GM12865 (cell line): ENCODE data around the gene EPHB1.

Source experiments
- DNase-seq: peaks from one replicate; pipeline ENCODE4 v3.0.0; 2010; ENCODE audit warnings: low read depth
- H3K4me3 ChIP-seq: 2 replicates; pipeline ENCODE4 v1.5.1; 2011; ENCODE audit warnings: mild to moderate bottlenecking, low read depth, low read length, control low read depth
- TF ChIP-seq, protein P1 (sequence below): IDR thresholded peaks from 2 replicates; pipeline ENCODE4 v1.5.1; 2011; ENCODE audit warnings: low read length, control low read depth, low read depth, inconsistent platforms; ENCODE audit not compliant: insufficient read depth; ENCODE audit errors: missing control alignments

EPHB1 gene

DNA sequence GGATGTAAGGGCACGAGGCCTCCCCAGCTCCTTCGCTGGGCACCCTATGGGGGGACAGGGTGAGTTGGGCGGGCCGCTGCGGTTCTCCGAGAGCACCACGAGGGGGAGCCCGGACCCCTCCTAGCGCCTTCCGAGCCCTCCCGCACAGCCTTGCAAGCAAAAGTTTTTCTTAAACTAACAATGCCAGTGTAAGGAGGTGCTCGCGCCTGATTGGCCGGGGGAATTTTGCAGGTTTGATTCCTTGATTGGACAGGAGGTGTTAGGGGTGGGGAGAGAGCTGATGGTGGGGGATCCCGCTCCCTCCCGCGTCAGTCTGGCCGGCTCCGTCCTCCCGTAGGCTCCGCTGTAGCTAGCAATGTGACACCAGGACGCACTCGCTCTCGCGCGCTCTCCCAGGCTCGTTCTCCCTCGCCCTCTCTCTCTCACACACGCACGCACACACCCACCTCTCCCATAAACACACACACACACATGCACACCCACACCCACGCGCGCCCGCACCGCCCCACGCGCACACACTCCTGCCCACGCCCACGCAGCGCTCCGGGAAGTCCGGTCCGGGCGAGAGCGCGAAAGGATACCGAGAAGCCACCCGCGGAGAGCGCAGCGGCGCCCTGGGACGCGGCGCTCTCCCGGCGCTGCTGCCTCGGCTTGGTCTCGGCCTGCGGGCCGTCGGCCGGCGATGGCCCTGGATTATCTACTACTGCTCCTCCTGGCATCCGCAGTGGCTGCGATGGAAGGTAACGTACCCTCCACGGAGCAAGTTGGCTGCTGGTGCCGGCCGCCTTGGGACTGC, at the start of gene EPHB1:
Gene EPHB1, plus strand, starts transcription at position 311 of the 796 bp plus-strand sequence.
- TF ChIP-seq, protein P1, sequence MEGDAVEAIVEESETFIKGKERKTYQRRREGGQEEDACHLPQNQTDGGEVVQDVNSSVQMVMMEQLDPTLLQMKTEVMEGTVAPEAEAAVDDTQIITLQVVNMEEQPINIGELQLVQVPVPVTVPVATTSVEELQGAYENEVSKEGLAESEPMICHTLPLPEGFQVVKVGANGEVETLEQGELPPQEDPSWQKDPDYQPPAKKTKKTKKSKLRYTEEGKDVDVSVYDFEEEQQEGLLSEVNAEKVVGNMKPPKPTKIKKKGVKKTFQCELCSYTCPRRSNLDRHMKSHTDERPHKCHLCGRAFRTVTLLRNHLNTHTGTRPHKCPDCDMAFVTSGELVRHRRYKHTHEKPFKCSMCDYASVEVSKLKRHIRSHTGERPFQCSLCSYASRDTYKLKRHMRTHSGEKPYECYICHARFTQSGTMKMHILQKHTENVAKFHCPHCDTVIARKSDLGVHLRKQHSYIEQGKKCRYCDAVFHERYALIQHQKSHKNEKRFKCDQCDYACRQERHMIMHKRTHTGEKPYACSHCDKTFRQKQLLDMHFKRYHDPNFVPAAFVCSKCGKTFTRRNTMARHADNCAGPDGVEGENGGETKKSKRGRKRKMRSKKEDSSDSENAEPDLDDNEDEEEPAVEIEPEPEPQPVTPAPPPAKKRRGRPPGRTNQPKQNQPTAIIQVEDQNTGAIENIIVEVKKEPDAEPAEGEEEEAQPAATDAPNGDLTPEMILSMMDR: peak; percentile 91
- peak within 1 kb of the TSS; percentile 47 for H3K4me3 ChIP-seq
- peak; percentile 87 for DNase-seq

DNA sequence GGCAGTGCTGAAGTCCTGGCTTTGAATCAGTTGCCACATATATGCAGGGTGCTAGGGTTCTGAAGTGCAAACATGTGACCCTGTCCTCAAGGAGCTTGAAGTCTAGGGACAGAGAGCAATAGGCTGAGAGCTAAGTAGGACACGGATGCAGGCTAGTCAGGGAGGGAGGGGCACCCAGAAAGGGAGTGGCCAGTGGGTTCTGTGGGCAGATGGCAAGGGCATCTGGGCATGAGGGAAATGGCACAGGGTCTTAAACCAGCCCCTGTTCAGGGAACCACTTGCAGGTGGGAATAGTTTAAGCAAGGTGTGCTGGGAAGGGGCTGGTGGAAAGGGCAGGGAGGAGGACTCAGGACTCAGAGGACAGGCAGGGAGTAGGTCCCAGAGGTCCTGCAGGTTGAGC, 46.4 kb upstream of the EPHB1 start:
- TF ChIP-seq, protein P1: no peak
- no peak for DNase-seq
- H3K4me3 ChIP-seq: no peak overlapping the region

DNA sequence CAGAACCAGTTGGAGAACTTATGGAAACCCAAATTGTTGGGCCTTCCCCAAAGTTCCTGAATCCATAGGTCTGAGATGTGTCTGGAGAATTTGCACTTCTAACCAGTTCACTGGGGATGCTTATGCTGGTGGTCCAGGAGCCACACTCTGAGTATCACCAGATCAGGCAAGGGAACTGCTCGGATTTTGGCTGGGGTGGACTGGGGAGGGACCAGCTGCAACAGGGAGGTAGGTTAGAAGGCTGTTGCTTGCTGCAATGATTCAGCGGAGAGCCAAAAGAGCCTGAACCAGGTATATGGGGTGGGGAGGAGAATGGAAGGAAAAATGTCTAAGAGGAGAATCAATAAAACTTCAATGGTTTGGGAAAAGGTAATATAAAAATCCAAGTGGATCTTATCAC, 45.9 kb upstream of the EPHB1 start:
- no peak for DNase-seq
- TF ChIP-seq, protein P1: no peak
- H3K4me3 ChIP-seq: no peak overlapping the region

DNA sequence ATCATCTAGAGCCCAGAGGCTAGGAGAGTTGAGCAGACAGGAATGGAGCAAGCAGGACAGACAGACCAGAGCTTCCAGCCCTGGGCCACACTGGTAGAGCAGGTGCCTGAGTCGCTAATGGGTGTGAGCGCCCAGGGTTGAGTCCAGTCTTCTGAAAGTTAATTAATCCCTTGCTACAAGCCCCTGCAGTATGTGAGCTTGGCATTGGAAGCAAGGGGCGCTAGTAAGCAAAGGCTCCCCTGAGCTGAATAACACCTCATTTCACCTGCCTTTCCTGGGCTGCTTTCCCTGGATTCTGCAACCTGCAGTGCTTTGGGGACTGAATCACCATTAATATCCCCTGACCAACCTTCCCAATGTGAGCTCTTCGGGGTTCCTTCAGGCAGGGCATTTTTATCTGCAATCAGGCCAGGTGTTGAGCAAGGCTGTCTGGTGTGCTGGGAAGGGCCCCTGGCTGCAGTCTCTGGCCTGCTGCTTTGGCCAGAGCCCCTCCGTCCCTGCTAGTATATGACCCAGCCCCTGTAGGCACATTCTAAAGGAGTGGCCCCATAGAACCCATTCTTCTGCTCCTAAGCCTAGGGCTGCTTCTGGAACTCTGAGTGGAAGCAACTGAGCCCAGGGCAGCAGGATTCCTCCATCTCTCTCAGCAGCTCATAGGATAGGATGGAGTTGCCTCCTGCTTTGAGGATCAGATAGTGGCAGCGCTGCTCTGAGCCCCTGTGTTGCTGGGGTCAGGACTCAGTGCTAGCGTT, 45.1 kb upstream of the EPHB1 start:
- TF ChIP-seq, protein P1: no peak
- no peak overlapping the region for H3K4me3 ChIP-seq
- DNase-seq: no peak

DNA sequence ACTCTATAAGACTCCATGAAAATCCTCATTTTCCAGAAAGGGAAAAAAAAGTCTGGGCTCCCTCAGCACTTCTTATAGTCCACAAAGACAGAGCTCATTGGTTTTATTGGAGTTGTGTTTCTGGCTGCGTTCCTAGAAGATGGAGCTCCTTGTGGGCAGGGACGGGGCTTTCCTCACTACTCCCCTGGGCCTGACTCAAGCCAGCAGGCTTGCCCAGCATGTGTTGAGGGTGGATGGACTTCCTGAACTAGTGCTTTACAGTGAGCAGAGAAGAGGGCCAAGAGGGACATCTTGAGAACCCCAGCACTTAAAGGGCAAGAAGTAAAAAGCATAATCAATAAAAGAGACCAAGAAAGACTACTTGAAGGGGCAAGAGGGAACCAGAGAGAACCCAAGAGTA, 43.2 kb upstream of the EPHB1 start:
- DNase-seq: no peak
- TF ChIP-seq, protein P1: no peak

DNA sequence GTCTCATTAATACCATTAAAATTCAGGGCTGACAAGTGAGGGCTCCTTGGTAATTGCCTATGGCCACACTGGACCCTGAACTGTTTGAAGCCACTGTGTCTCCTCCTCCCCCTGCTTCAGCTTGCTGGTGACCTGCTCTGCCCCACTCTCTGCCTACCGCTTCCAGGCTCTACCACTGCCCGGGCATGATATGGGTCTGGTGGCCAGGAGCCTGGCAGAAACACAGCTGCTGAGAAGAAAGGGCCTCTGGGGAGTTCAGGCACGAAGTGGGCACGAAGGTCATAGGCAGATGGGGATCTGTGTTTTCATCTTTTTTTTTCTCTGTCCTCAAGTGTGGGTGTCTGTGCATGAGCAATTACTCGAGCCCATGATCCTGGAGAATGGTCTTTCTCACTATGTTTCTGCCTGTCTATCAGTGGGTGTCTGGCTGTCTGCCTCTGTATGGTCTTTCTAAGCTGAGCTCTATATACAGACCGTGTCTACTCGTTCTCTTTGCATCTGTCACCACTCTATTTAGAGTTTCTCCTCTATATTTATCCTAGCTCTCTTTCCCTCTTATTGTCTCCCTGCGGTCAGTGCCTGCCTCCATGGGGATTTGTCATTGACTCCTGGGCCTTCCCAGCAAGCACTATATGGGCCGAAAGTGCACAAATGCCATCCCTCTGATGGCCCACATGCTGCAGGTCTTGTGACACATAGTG, 42.1 kb upstream of the EPHB1 start:
- TF ChIP-seq, protein P1: no peak
- no peak for DNase-seq

More for the DNA sequence above, 43.2 kb upstream of the EPHB1 start:
- no peak overlapping the region for H3K4me3 ChIP-seq

More for the DNA sequence above, 42.1 kb upstream of the EPHB1 start:
- no peak overlapping the region for H3K4me3 ChIP-seq
